Adipocyte (in vitro differentiated cells): Measurements from ENCODE around the gene UNC5C.

Source experiments
- DNase-seq: peaks from one replicate; pipeline ENCODE4 v3.0.0-alpha.2; 2015; ENCODE audit warnings: low read depth
- H3K27me3 ChIP-seq: replicated peaks from 2 replicates; pipeline ENCODE4 v1.7.0; 2013; ENCODE audit warnings: mild to moderate bottlenecking, low read length, moderate library complexity; ENCODE audit not compliant: control insufficient read depth, insufficient read depth
- H3K36me3 ChIP-seq: 2 replicates; pipeline ENCODE4 v1.7.0; 2013; ENCODE audit warnings: low read length, mild to moderate bottlenecking, moderate library complexity; ENCODE audit not compliant: control insufficient read depth, insufficient read depth, severe bottlenecking
- H3K4me1 ChIP-seq: 2 replicates; pipeline ENCODE4 v1.7.0; 2013; ENCODE audit warnings: mild to moderate bottlenecking, low read length, moderate library complexity; ENCODE audit not compliant: control insufficient read depth, insufficient read depth
- H3K4me3 ChIP-seq: 2 replicates; pipeline ENCODE4 v1.7.0; 2013; ENCODE audit warnings: mild to moderate bottlenecking, low read length, moderate library complexity
- H3K9ac ChIP-seq: 2 replicates; pipeline ENCODE4 v1.7.0; 2013; ENCODE audit warnings: mild to moderate bottlenecking, low read length, moderate library complexity
- H3K9me3 ChIP-seq: 2 replicates; pipeline ENCODE4 v1.7.0; 2013; ENCODE audit warnings: mild to moderate bottlenecking, low read length, moderate library complexity; ENCODE audit not compliant: control insufficient read depth

Gene UNC5C

GRCh38 chr4:95544113-95545103 lies 4.4 kb downstream of the UNC5C start:
- H3K4me3 ChIP-seq, result no peak overlapping the region
- no peaks in the 10 kb centered on the region for H3K36me3 ChIP-seq
- H3K9me3 ChIP-seq, result no peaks in the 10 kb centered on the region
- DNase-seq, result no peak
- peaks cover 14% of the 10 kb centered on the region for H3K4me1 ChIP-seq
- no peak overlapping the region for H3K9ac ChIP-seq
- peaks cover 43% of the 10 kb centered on the region for H3K27me3 ChIP-seq

GRCh38 chr4:95541889-95542607 lies 6.7 kb downstream of the UNC5C start:
- Histone ChIP-seq H3K9ac (no peak overlapping the region), H3K36me3 (no peaks in the 10 kb centered on the region), H3K4me3 (no peak overlapping the region), H3K9me3 (no peaks in the 10 kb centered on the region), H3K27me3 (peaks cover 35% of the 10 kb centered on the region), H3K4me1 (no peaks in the 10 kb centered on the region)
- DNase-seq, result no peak

GRCh38 chr4:95541094-95541493 lies 7.7 kb downstream of the UNC5C start:
- Histone ChIP-seq H3K9ac (no peak overlapping the region), H3K4me1 (no peaks in the 10 kb centered on the region), H3K36me3 (no peaks in the 10 kb centered on the region), H3K4me3 (no peak overlapping the region), H3K9me3 (no peaks in the 10 kb centered on the region), H3K27me3 (peaks cover 25% of the 10 kb centered on the region)
- no peak for DNase-seq

GRCh38 chr4:95540227-95540626 lies 8.5 kb downstream of the UNC5C start:
- Histone ChIP-seq H3K4me1 (no peaks in the 10 kb centered on the region), H3K9ac (no peak overlapping the region), H3K36me3 (no peaks in the 10 kb centered on the region), H3K27me3 (peaks cover 17% of the 10 kb centered on the region), H3K9me3 (no peaks in the 10 kb centered on the region), H3K4me3 (no peak overlapping the region)
- DNase-seq, result no peak

- Histone ChIP-seq H3K4me1 (no peaks in the 10 kb centered on the region), H3K9ac (no peak overlapping the region), H3K27me3 (peaks cover 11% of the 10 kb centered on the region), H3K4me3 (no peak overlapping the region), H3K36me3 (no peaks in the 10 kb centered on the region), H3K9me3 (no peaks in the 10 kb centered on the region)
- DNase-seq, result no peak
Observed at GRCh38 chr4:95539106-95539505, 9.7 kb downstream of the UNC5C start.

DNA sequence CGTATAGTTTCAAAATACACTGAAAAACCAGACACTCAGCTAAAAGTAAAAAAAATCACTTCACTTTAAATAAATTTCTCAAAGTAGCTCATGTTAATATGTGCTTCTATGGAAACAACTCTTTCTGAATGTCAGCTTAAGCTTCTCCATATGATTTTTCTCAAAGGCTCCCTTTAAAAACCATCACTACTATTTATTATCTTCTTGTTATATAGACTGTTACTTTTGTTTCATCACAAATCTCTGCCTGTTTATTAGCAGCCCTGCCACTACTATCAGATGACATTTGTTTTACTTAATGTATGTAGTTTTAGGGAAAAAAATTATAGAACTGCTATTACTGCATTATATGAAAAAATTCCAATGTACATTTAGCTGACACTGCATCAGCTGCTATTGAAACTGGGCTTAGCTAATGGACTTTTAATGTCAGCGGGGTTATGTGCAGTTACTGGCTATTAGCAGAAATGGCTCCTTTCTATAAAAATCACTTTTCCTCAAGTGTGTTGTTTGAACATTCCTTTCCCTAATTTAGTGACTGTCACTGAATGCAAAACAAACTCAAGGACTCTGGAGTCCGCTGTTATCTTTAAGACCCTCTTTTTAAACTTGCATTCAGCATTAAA lies 10.8 kb downstream of the UNC5C start:
- H3K27me3 ChIP-seq, result peaks cover 6% of the 10 kb centered on the region
- no peaks in the 10 kb centered on the region for H3K4me1 ChIP-seq
- no peak overlapping the region for H3K9ac ChIP-seq
- H3K36me3 ChIP-seq, result no peaks in the 10 kb centered on the region
- H3K4me3 ChIP-seq, result no peak overlapping the region
- DNase-seq, result no peak
- H3K9me3 ChIP-seq, result no peaks in the 10 kb centered on the region

DNA sequence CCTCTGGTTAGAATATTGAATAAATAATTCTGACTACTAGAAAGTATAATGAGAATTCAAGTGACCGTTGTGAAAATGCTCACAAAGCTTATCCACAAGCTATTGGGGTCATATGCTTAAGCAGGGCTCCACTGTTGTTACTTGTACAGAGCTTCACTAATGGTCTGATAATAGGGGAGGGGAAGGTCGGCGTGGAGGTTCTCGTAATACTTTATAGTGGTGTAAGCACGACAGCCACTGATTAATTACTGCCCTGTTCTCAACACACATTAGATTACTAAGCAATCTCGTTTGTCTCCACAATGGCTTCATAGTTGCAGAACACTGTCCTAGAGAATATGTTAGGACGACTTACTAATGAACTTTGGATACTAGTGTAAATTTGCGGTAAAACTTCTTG lies 11.6 kb downstream of the UNC5C start:
- no peak for DNase-seq
- no peaks in the 10 kb centered on the region for H3K36me3 ChIP-seq
- no peak overlapping the region for H3K4me3 ChIP-seq
- H3K4me1 ChIP-seq, result no peaks in the 10 kb centered on the region
- H3K9ac ChIP-seq, result no peak overlapping the region
- H3K27me3 ChIP-seq, result peaks cover 6% of the 10 kb centered on the region
- no peaks in the 10 kb centered on the region for H3K9me3 ChIP-seq

DNA sequence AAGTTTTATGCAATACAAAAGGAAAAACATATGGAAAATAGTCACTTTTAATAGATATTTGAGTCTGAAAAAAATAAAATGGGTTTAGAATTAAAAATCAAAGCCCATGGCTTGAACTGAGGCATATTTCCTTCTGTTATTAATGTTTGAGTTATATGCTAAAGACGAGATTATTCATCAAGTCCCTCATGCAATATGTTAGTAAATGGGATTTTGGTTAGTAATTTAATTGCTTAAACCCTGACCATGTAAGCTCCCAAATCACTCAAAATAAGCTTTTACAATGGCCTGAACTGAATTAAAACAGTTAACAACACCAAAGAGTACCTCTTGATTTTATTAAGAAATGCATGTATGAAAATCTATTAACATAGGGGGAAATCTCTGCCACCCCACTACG lies 12.1 kb downstream of the UNC5C start:
- peaks cover 6% of the 10 kb centered on the region for H3K27me3 ChIP-seq
- H3K4me1 ChIP-seq, result no peaks in the 10 kb centered on the region
- no peaks in the 10 kb centered on the region for H3K9me3 ChIP-seq
- no peak overlapping the region for H3K4me3 ChIP-seq
- no peak for DNase-seq
- no peak overlapping the region for H3K9ac ChIP-seq
- no peaks in the 10 kb centered on the region for H3K36me3 ChIP-seq

DNA sequence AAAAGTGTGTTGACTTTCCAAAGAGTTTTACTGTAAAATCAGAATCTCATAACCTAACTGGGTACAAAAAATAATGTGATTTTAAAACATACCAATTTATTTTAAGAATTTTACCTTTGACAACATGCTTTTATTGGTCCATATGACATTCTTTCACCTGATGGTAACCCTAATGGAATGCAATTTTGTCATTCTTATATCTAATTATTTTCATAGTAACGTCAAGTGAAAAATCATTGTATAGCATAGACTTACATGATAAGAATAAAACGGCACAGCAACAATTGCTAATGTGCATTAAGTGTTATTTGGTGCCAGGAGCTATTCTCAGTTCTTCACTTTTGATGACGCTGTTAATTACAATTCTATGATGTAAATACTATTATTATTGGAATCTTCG lies 13.6 kb downstream of the UNC5C start:
- H3K4me1 ChIP-seq, result no peaks in the 10 kb centered on the region
- no peak for DNase-seq
- H3K4me3 ChIP-seq, result no peak overlapping the region

DNA sequence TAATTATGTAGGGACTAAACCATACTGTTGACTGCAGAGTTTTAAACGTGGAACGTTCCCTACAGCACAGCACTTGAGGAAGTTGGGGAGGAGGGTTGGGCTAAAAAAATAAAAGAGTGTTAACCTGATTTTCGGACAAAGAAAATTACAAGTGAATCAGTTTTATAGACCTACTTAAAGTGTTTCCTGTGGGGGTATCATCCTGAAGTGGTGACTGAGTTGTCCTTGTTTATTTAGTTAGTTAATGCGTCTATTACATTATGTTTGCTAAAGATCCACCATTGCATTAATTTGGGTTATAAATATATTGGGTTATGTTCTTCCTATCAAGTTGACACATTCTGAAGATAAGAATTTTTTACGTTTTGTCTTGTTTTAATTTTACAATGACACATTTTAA lies 14.7 kb downstream of the UNC5C start:
- Histone ChIP-seq H3K36me3 (no peaks in the 10 kb centered on the region), H3K27me3 (peaks cover 6% of the 10 kb centered on the region), H3K9me3 (no peaks in the 10 kb centered on the region), H3K4me3 (no peak overlapping the region), H3K9ac (no peak overlapping the region), H3K4me1 (no peaks in the 10 kb centered on the region)
- no peak for DNase-seq

More for the DNA sequence above, 13.6 kb downstream of the UNC5C start:
- Histone ChIP-seq H3K9me3 (no peaks in the 10 kb centered on the region), H3K9ac (no peak overlapping the region), H3K36me3 (no peaks in the 10 kb centered on the region), H3K27me3 (peaks cover 6% of the 10 kb centered on the region)

DNA sequence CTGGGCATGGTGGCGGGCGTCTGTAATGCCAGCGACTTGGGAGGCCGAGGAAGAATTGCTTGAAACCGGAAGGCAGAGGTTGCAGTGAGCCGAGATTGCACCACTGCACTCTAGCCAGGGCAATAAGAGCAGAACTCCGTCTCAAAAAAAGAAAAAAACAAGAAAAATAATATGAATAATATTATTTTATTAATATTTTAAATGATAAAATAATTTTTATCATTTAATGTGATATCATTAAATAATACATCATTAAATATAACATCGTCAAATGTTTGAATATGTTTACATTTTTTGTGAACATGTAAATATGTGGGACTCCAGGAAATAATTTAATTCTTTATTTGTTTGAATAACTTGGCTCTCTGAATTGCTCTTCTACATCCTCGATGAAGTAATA lies 15.5 kb downstream of the UNC5C start:
- DNase-seq, result no peak
- Histone ChIP-seq H3K9ac (no peak overlapping the region), H3K4me3 (no peak overlapping the region), H3K27me3 (peaks cover 6% of the 10 kb centered on the region), H3K9me3 (no peaks in the 10 kb centered on the region), H3K4me1 (no peaks in the 10 kb centered on the region), H3K36me3 (no peaks in the 10 kb centered on the region)
